PC-9 (cell line): ENCODE results near the gene CCDC107. TPM values are rescaled to one million over a fixed set of nuclear protein-coding genes. Genes with fewer than 3 reads are reported as not detected.

Experiments
- BruUV-seq: library from RNA; stranded (reverse); fragments of 400-500 nt; replicated peaks from 2 replicates; lab custom pipeline; 2021; lab: Mats Ljungman, UMichigan
- CTCF ChIA-PET: fragments of 300-600 bp; sonication (Branson Sonifier 250); formaldehyde crosslinking; loops from one replicate; lab custom pipeline; 2022; ENCODE audit warnings: antibody characterized with exemption; lab: Charles Lee
- POLR2A ChIA-PET: fragments of 300-600 bp; sonication (Branson Sonifier 250); formaldehyde crosslinking; loops from one replicate; lab custom pipeline; 2022; ENCODE audit warnings: antibody characterized with exemption; ENCODE audit not compliant: unreplicated experiment; lab: Charles Lee
- DNase-seq, 2 experiments: peaks; one replicate each; pipeline versions ENCODE4 v3.0.0 to v3.0.0-alpha.2; 2015 to 2022; ENCODE audit warnings: mixed read lengths in 1 of 2
- H2AFZ ChIP-seq: fragments of 200-600 bp; sonication (generic); 2 replicates; pipeline ENCODE4 v1.8.1; 2017; ENCODE audit warnings: antibody characterized with exemption
- H3F3A ChIP-seq: fragments of 200-600 bp; sonication (generic); 2 replicates; pipeline ENCODE4 v1.8.1; 2017; ENCODE audit warnings: antibody characterized with exemption, mild to moderate bottlenecking, low read depth; ENCODE audit not compliant: insufficient read depth
- H3K27ac ChIP-seq: fragments of 200-600 bp; sonication (generic); 2 replicates; pipeline ENCODE4 v1.6.1; 2016; ENCODE audit warnings: mixed run types
- H3K27me3 ChIP-seq: fragments of 200-600 bp; sonication (generic); 2 replicates; pipeline ENCODE4 v1.6.1; 2016; ENCODE audit warnings: low read depth, mixed run types; ENCODE audit not compliant: insufficient read depth
- H3K36me3 ChIP-seq: fragments of 200-600 bp; sonication (generic); 2 replicates; pipeline ENCODE4 v1.6.1; 2016; ENCODE audit warnings: low read depth, mixed run types
- H3K4me1 ChIP-seq: fragments of 200-600 bp; sonication (generic); replicated peaks from 2 replicates; pipeline ENCODE4 v1.6.1; 2016; ENCODE audit warnings: mixed run types; ENCODE audit not compliant: insufficient read depth
- H3K4me2 ChIP-seq: fragments of 200-600 bp; sonication (generic); 2 replicates; pipeline ENCODE4 v1.6.1; 2017; ENCODE audit warnings: mixed run types
- H3K4me3 ChIP-seq: fragments of 200-600 bp; sonication (generic); 2 replicates; pipeline ENCODE4 v1.6.1; 2016; ENCODE audit warnings: mixed run types
- H3K79me2 ChIP-seq: fragments of 200-600 bp; sonication (generic); 2 replicates; pipeline ENCODE4 v1.6.1; 2017; ENCODE audit warnings: low read depth, mixed run types
- H3K9me2 ChIP-seq: fragments of 200-600 bp; sonication (generic); 2 replicates; pipeline ENCODE4 v1.8.1; 2017; ENCODE audit warnings: mild to moderate bottlenecking; ENCODE audit not compliant: insufficient read depth
- H3K9me3 ChIP-seq: fragments of 200-600 bp; sonication (generic); 2 replicates; pipeline ENCODE4 v1.8.1; 2016; ENCODE audit warnings: low read depth; ENCODE audit not compliant: insufficient read depth
- H4K20me1 ChIP-seq: fragments of 200-600 bp; sonication (generic); 2 replicates; pipeline ENCODE4 v1.8.1; 2017; ENCODE audit not compliant: insufficient read depth
- CTCF ChIP-seq: fragments of 200-600 bp; sonication (generic); conservative IDR thresholded peaks from 2 replicates; pipeline ENCODE4 v1.6.1; 2017; ENCODE audit warnings: mixed run types, antibody characterized with exemption, mild to moderate bottlenecking, moderate library complexity
- EZH2 ChIP-seq: fragments of 200-600 bp; sonication (generic); IDR thresholded peaks from 2 replicates; pipeline ENCODE4 v1.8.0; 2017; ENCODE audit warnings: antibody characterized with exemption, low read depth
- intact Hi-C: fragments of 100-400 bp; cut with micrococcal nuclease; formaldehyde crosslinking; loops from one replicate; pipeline ENCODE4 v1.10.0; 2022; ENCODE audit not compliant: unreplicated experiment
- total RNA-seq: library from RNA; stranded (reverse); gene quantifications from 2 replicates; pipeline ENCODE4 v1.2.3, GENCODE V29; 2021

CCDC107 gene
- total RNA-seq, 1 experiment from 2014 or later, result 6.9 TPM

- intact Hi-C loops, result no loop called here
- Histone ChIP-seq H3K4me1 (peaks cover 18% of the 10 kb centered on the region), H3K9me2 (no peaks in the 10 kb centered on the region), H3K4me3 (no peak overlapping the region), H3K36me3 (no peaks in the 10 kb centered on the region), H2AFZ (no peak overlapping the region), H3K79me2 (no peaks in the 10 kb centered on the region), H3K9me3 (no peaks in the 10 kb centered on the region), H4K20me1 (no peaks in the 10 kb centered on the region), H3F3A (peaks cover 14% of the 10 kb centered on the region; the same call in 1 of the 2 replicates), H3K27me3 (no peaks in the 10 kb centered on the region), H3K4me2 (no peak overlapping the region), H3K27ac (no peak overlapping the region)
- TF ChIP-seq EZH2 (no peak), CTCF (no peak)
- ChIA-PET POLR2A (interaction anchor here (0.7 kb wide), 1 partner anchor 27 kb away, joined by 3 read pairs; no protein-coding TSS in a partner anchor), CTCF (no interaction called here)
- no TSS peak for BruUV-seq
- no peak for DNase-seq
Observed at GRCh38 chr9:35685506-35685905, 27.4 kb downstream of the CCDC107 start.

GRCh38 chr9:35686222-35687203 lies 28.4 kb downstream of the CCDC107 start:
- TF ChIP-seq EZH2, result no peak
- no peak for TF ChIP-seq CTCF
- ChIA-PET POLR2A (interaction anchor here (0.6 kb wide), 1 partner anchor 851 kb away, joined by 3 read pairs; no protein-coding TSS in a partner anchor), CTCF (no interaction called here)
- Histone ChIP-seq H3K9me2 (no peaks in the 10 kb centered on the region), H3K79me2 (no peaks in the 10 kb centered on the region), H3K27ac (no peak overlapping the region), H3K36me3 (no peaks in the 10 kb centered on the region), H3K4me1 (peaks cover 21% of the 10 kb centered on the region), H3K4me2 (no peak overlapping the region), H3F3A (peaks cover 14% of the 10 kb centered on the region; the same call in 1 of the 2 replicates), H3K9me3 (no peaks in the 10 kb centered on the region), H3K27me3 (no peaks in the 10 kb centered on the region), H4K20me1 (no peaks in the 10 kb centered on the region), H3K4me3 (no peak overlapping the region), H2AFZ (no peak overlapping the region)
- no TSS peak for BruUV-seq
- intact Hi-C loops, result no loop called here
- DNase-seq, result no peak

- POLR2A ChIA-PET, result interaction anchor here (0.6 kb wide), 1 partner anchor 852 kb away, joined by 3 read pairs; no protein-coding TSS in a partner anchor
- TF ChIP-seq EZH2, result no peak
- no peak for TF ChIP-seq CTCF
Observed at GRCh38 chr9:35687306-35687705, 29.2 kb downstream of the CCDC107 start.

More at GRCh38 chr9:35687306-35687705, 29.2 kb downstream of the CCDC107 start:
- Histone ChIP-seq H3K4me2 (no peak overlapping the region), H3K27me3 (no peaks in the 10 kb centered on the region), H4K20me1 (no peaks in the 10 kb centered on the region), H3K4me1 (peaks cover 21% of the 10 kb centered on the region), H3K9me3 (no peaks in the 10 kb centered on the region), H2AFZ (no peak overlapping the region), H3K4me3 (no peak overlapping the region), H3K9me2 (no peaks in the 10 kb centered on the region), H3K36me3 (no peaks in the 10 kb centered on the region), H3K27ac (no peak overlapping the region), H3K79me2 (no peaks in the 10 kb centered on the region), H3F3A (peaks cover 14% of the 10 kb centered on the region; the same call in 1 of the 2 replicates)
- CTCF ChIA-PET, result no interaction called here
- BruUV-seq, result no TSS peak
- no peak for DNase-seq
- intact Hi-C loops, result no loop called here
